Right cardiac atrium (tissue), 5 donors: ENCODE measurements around the gene GOLGA1. TPM values are rescaled to one million over a fixed set of nuclear protein-coding genes. Genes with fewer than 3 reads are reported as not detected.
"Not testable (repeated sequence)": the region's sequence is repeated elsewhere in the genome, so short reads cannot be mapped to it uniquely, and the experiment has no call there.

ENCODE experiments used
- ATAC-seq, 2 donors: fragments of 200-7000 bp; cut with Tn5 transposase; one replicate each; pipeline versions ENCODE4 v1.8.0 to v1.9.1; 2020; ENCODE audit warnings: moderate library complexity in 2 of 2, mild to moderate bottlenecking in 1 of 2
- DNase-seq, 3 donors: peaks; one replicate each; pipeline ENCODE4 v3.0.0-alpha.2; 2020
- H3K27ac ChIP-seq: one replicate; pipeline ENCODE4 v1.5.1; 2013; ENCODE audit warnings: mild to moderate bottlenecking, low read length, control low read depth, moderate library complexity
- H3K27me3 ChIP-seq: one replicate; pipeline ENCODE4 v1.6.1; 2013; ENCODE audit not compliant: control insufficient read depth, insufficient read depth
- H3K4me1 ChIP-seq: one replicate; pipeline ENCODE4 v1.6.1; 2013; ENCODE audit warnings: low read length; ENCODE audit not compliant: control insufficient read depth, insufficient read depth
- H3K4me3 ChIP-seq: one replicate; pipeline ENCODE4 v1.5.1; 2013; ENCODE audit warnings: low read length, control low read depth
- H3K9me3 ChIP-seq: one replicate; pipeline ENCODE4 v1.6.1; 2013; ENCODE audit warnings: low read length; ENCODE audit not compliant: control insufficient read depth
- WGBS: extraction: QIAGEN DNeasy Blood & Tissue Kit; methylation state at CpG from one replicate; pipeline ENCODE4 v1.1.7; 2013; 5-methylcytosine and 5-hydroxymethylcytosine counted together
- intact Hi-C, 4 donors: fragments of 100-400 bp; cut with DNase I; formaldehyde crosslinking; loops; one replicate each; pipeline versions ENCODE4 v1.11.0 to v1.14.0; 2022 to 2023
- polyA plus RNA-seq: library from polyadenylated mRNA; stranded (reverse); fragments of 200-250 nt; gene quantifications from one replicate; pipeline ENCODE4 v1.2.3, GENCODE V29; 2013
- total RNA-seq, 4 donors: library from RNA; stranded (reverse); fragmentation: NEBNext Ultra II Directional; extraction: Animal tissue kit (Norgen Biotek cat#: 25700); gene quantifications; one replicate each; pipeline ENCODE4 v1.2.1, GENCODE V29; 2021
- donor health status: healthy with polysubstance abuse.
- donor health status: DM: no; HTN: yes; CAD: no.
- donor health status: DM: no; HTN: no; CAD: no.
- donor health status: DM: no; HTN: yes; CAD: no; lungs with severe emphysema.
- donor health status: DM: yes; HTN: yes; CAD: no.

The GOLGA1 gene
- total and polyA plus RNA-seq, 5 donors = 8.7 to 20.0 (median 19.1) TPM

DNA sequence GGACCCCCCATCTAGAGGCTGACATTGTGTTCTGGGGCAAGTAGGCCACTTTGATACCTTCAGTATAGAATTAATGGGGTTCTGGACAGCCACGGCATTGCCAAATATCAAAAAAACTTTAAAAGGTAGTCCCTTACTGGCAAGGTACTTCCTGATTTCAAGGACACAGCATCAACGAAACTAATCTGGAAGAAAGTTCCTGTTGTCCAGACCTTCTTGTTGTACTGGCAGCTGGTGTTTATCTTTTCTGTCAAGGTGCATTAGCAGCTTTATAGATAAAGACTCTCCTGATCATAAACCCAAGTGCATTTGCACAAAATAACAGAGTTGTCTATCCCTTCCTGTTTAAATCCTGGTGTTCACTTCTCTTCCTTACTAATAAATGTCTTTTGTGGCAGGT, 23.7 kb upstream of the GOLGA1 start:
- DNase-seq (no peak), ATAC-seq (no peak)
- no peaks in the 10 kb centered on the region for H3K27me3 ChIP-seq
- intact Hi-C loops = no loop called here
- 60% methylated on average over 2 of the region's 2 CpGs for WGBS
- H3K27ac ChIP-seq = no peak overlapping the region
- no peaks in the 10 kb centered on the region for H3K9me3 ChIP-seq
- no peaks in the 10 kb centered on the region for H3K4me1 ChIP-seq
- no peak overlapping the region for H3K4me3 ChIP-seq

DNA sequence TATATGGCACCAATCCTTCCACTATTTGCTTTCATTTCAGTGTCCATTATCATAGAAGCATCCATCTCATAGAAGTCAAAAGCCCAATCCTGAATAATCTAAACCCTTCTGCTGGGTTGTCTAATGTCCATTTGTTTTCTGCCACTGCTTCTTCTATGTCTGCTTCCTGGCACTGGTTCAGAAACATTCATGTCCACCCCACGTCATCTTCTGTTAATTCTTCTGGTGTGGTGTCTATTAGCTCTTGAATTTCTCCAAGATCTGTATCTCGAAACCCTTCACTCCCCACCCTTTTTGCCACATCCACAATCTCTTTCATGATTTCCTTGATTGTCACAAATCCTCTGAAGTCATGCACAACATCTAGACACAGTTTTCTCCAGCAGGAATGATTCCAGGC, 23.2 kb upstream of the GOLGA1 start:
- ATAC-seq = no peak
- 77% methylated on average over 2 of the region's 2 CpGs for WGBS

DNA sequence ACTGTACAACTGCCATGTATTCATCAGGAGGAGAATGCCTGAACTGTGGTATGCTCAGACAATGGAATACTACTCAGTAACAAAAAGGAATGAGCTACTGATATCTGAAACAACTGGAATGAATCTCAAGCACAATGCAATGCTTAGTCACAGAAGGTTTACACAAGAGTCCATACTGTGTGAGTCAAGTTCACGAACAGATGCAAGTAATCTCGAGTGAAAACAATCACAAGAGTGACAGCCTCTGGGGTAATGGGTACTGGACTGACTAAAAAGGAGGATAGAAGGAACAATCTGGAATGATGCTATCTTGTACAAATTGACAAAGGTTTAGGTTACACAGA, 19.5 kb upstream of the GOLGA1 start:
- no peak for DNase-seq
- Histone ChIP-seq H3K4me1 (no peaks in the 10 kb centered on the region), H3K27ac (no peak overlapping the region), H3K4me3 (no peak overlapping the region), H3K27me3 (no peaks in the 10 kb centered on the region), H3K9me3 (no peaks in the 10 kb centered on the region)
- ATAC-seq = no peak
- intact Hi-C loops = no loop called here
- WGBS = 94% methylated on average over 2 of the region's 2 CpGs

More for the DNA sequence above, 23.2 kb upstream of the GOLGA1 start:
- Histone ChIP-seq H3K27ac (no peak overlapping the region), H3K4me3 (no peak overlapping the region), H3K27me3 (no peaks in the 10 kb centered on the region), H3K4me1 (no peaks in the 10 kb centered on the region), H3K9me3 (no peaks in the 10 kb centered on the region)
- no peak for DNase-seq
- intact Hi-C loops = no loop called here

DNA sequence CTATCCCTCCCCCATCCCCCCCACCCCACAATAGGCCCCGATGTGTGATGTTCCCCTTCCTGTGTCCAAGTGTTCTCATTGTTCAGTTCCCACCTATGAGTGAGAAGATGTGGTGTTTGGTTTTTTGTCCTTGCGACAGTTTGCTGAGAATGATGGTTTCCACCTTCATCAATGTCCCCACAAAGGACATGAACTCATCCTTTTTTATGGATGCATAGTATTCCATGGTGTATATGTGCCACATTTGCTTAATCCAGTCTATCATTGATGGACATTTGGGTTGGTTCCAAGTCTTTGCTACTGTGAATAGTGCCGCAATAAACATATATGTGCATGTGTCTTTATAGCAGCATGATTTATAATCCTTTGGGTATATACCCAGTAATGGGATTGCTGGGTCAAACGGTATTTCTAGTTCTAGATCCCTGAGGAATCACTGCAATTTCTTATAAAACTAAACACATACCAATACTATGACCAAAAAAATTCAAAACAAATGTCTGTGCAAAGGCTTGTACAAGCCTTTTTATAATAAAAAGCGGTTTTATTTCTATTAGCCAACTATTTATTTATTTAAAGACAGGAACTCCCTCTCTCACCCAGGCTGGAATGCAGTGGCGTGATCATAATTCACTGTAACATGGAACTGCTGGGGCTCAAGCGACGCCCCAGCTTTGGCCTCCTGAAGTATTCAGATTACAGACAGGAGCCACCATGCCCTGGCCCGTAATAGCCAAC, 19.0 kb upstream of the GOLGA1 start:
- H3K4me1 ChIP-seq, H3K27ac ChIP-seq, intact Hi-C loops, H3K9me3 ChIP-seq, H3K27me3 ChIP-seq, ATAC-seq, H3K4me3 ChIP-seq: not testable (repeated sequence)
- peak in 1 of 3 donors; percentile 8 for DNase-seq
- 98% methylated on average over 9 of the region's 9 CpGs for WGBS

DNA sequence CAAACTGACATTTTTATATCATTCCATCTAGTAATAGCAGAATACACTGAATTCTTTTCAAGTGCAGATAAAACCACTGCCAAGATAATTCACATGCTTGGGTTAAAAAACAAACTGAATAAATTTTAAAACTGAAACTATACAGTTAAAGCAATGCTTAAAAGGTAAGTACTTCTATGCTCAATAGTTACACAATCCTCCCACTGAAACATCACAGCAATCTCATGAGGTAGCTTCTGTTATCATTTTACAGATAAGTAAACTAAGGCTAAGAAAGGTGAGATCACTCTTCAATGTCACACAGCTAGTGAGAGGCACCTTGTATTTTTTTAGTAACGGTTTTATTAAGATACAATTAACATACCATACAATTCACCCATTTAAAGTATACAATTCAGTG, 13.4 kb upstream of the GOLGA1 start:
- Histone ChIP-seq H3K27ac (no peak overlapping the region), H3K4me1 (no peaks in the 10 kb centered on the region), H3K27me3 (no peaks in the 10 kb centered on the region), H3K4me3 (no peak overlapping the region), H3K9me3 (no peaks in the 10 kb centered on the region)
- intact Hi-C loops = no loop called here
- DNase-seq (no peak), ATAC-seq (no peak)
- 81% methylated on average over 1 of the region's 1 CpG for WGBS

DNA sequence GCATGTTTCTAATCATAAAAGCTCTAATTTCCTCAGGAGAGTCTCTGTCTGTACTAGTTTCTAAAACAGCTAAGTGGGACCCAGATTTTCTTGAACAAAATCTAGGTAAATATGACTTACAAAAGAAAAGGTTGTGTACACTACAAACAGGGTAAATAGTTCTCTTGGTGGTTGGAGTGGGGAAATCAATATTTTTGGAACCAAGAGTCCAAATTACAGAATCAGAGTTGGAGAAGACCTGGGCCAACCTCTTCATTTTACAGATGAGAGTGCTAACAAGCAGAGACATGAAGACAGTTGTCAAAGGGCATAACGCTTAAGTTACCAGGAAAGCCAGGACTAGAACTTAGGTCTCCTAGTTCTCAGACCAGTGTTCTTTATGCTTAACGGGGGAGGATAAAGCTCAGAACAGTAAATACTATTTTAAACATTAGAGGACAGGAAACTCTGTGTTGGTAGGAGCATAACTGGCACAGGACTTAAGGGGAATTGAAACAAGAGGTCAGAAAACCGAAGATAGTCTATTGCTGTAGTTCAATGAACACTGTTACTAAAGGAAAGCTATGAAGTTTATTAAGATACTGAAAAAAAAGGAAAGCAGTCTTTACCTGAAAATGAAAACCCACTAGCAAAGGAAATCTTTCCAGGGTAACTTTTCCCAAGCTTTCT, 9.3 kb upstream of the GOLGA1 start:
- H3K4me3 ChIP-seq = no peak overlapping the region
- no peak for ATAC-seq
- H3K4me1 ChIP-seq = no peaks in the 10 kb centered on the region
- no peak overlapping the region for H3K27ac ChIP-seq
- no peaks in the 10 kb centered on the region for H3K27me3 ChIP-seq
- no peak for DNase-seq
- H3K9me3 ChIP-seq = no peaks in the 10 kb centered on the region
- 85% methylated on average over 3 of the region's 3 CpGs for WGBS
- intact Hi-C loops = no loop called here

DNA sequence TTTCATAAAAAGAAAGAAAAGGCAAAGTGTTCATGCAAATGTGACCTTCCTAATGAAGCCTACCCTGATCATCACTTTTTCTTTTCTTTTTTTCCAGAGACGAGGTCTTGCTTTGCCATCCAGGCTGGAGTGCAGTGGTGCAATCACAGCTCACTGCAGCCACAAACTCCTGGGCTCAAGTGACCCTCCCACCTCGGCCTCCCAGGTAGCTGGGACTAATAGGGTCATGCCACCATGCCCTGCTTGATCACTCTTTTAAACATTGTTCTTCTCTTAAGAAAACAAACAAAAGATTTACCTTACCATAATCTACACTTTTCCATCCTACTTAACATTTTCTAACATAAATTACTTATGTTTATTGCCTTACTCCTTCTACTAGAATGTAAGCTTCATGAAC, 8.5 kb upstream of the GOLGA1 start:
- intact Hi-C loops = loop anchor here in 1 of 4 donors (10.0 kb wide), 1 partner anchor 195 kb away; the partner anchor contains the start of gene SCAI
- no peaks in the 10 kb centered on the region for H3K27me3 ChIP-seq
- WGBS = 78% methylated on average over 2 of the region's 2 CpGs
- no peaks in the 10 kb centered on the region for H3K4me1 ChIP-seq
- DNase-seq = peak in 1 of 3 donors; percentile 10
- ATAC-seq = no peak
- H3K9me3 ChIP-seq = no peaks in the 10 kb centered on the region
- no peak overlapping the region for H3K27ac ChIP-seq
- H3K4me3 ChIP-seq = no peak overlapping the region

DNA sequence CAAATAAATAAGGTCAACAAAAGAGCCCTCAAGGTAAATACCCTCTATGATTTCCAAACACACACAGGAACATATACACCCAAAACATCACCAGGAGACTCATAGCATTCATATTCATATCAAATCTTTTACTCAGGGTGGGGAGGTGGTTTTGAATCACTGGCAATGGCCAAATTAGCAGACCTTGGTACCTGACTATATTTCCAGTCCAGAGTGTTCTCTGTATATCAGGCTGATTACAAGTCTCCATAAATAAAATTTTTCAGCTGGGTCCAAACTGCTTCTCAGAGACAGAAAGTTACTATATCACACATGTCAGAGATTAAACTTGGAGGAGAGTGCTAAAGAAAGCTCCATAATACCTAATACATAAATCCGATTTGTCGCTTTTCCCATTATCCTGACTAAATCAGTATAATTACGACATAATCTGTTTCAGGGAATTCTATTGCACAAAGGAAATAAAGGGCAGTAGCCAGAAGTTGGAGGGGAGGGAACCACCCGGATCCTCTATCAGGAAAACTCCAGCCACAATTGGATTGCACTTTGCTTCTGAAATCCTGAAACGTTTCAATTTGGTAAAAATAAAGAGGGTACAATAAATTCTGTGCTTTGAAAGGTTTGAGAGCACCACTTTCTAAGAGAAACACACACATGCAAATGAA, 7.0 kb upstream of the GOLGA1 start:
- Histone ChIP-seq H3K4me1 (no peaks in the 10 kb centered on the region), H3K9me3 (no peaks in the 10 kb centered on the region), H3K27me3 (no peaks in the 10 kb centered on the region), H3K27ac (no peak overlapping the region), H3K4me3 (no peak overlapping the region)
- no peak for DNase-seq
- intact Hi-C loops = loop anchor here in 1 of 4 donors (10.0 kb wide), 1 partner anchor 197 kb away; the partner anchor contains the start of gene SCAI
- 60% methylated on average over 5 of the region's 5 CpGs for WGBS
- ATAC-seq = no peak

DNA sequence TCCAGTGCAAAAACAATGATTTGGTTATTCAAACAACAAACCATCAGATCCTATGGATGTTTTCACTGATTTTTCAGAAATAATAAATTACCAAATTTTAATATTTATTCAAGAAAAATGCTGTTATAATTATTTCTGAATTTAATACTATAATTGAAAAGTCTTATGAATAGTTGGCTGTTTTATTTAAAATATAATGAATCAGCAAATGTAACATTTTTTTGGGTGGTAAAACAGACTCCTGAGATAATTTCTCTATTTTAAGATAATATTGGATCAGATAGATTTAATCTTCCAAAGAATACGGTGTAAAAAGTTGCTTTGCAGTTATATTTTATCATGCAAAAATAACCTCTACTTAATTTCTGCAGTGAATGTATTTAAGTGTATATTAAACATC, 5.3 kb upstream of the GOLGA1 start:
- WGBS = 79% methylated on average over 1 of the region's 1 CpG
- DNase-seq = no peak
- Histone ChIP-seq H3K4me3 (no peak overlapping the region), H3K27ac (no peak overlapping the region), H3K9me3 (no peaks in the 10 kb centered on the region), H3K27me3 (no peaks in the 10 kb centered on the region), H3K4me1 (peaks cover 5% of the 10 kb centered on the region)
- intact Hi-C loops = loop anchor here in 1 of 4 donors (10.0 kb wide), 1 partner anchor 199 kb away; the partner anchor contains the start of gene SCAI
- ATAC-seq = no peak

DNA sequence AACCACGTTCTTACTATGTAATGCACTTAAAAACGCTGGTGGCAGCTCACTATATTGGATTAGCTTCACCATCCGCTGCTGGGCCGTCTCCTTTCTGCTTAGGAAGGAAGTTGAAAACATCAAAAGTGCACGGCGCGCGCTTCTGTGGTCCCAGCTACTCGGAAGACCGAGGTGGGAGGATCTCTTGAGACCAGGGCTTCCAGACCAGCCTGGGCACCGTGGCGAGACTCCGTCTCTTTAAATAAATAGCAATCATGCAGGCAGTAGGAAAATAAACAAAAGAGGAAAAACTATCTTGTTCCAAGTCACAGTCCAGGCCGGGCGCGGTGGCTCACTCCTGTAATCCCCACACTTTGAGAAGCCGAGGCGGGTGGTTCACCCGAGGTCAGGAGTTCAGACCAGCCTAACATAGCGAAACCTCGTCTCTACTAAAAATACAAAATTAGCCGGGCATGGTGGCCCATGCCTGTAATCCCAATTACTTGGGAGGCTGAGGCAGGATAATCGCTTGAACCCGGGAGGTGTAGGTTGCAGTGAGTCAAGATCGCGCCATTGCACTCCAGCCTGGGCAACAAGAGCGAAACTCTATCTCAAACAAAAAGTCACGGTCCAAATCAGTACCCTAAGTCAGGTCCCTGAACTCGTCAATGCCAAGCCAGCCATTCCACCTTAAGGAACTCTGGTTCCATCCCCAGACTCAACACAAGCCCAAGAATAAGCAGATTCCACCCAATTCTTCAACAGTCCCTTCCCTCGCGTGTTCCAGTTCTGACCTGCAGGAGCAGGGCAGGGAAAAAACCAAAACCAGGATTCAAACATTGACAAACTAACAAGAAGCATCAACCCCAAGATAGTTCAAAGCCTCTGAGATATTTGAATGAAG, 1.0 kb upstream of the GOLGA1 start:
- WGBS = 13% methylated on average over 31 of the region's 31 CpGs
- intact Hi-C loops = loop anchor here in 1 of 4 donors (10.0 kb wide), 1 partner anchor 203 kb away; the partner anchor contains the start of gene SCAI

More for the DNA sequence above, 1.0 kb upstream of the GOLGA1 start:
- peak; percentile 60 to 82 (median 81) for DNase-seq
- peak; percentile 30 to 57 for ATAC-seq
- Histone ChIP-seq H3K4me3 (peak overlapping the region; percentile 70), H3K27ac (peak overlapping the region; percentile 96), H3K4me1 (peaks cover 5% of the 10 kb centered on the region), H3K9me3 (no peaks in the 10 kb centered on the region), H3K27me3 (no peaks in the 10 kb centered on the region)
